LoVo (cell line): ENCODE results near the gene RIT2.

Experiments
- DNase-seq: peaks from one replicate; pipeline ENCODE4 v3.0.0-alpha.2; 2016; ENCODE audit warnings: low spot score

Gene RIT2

DNA sequence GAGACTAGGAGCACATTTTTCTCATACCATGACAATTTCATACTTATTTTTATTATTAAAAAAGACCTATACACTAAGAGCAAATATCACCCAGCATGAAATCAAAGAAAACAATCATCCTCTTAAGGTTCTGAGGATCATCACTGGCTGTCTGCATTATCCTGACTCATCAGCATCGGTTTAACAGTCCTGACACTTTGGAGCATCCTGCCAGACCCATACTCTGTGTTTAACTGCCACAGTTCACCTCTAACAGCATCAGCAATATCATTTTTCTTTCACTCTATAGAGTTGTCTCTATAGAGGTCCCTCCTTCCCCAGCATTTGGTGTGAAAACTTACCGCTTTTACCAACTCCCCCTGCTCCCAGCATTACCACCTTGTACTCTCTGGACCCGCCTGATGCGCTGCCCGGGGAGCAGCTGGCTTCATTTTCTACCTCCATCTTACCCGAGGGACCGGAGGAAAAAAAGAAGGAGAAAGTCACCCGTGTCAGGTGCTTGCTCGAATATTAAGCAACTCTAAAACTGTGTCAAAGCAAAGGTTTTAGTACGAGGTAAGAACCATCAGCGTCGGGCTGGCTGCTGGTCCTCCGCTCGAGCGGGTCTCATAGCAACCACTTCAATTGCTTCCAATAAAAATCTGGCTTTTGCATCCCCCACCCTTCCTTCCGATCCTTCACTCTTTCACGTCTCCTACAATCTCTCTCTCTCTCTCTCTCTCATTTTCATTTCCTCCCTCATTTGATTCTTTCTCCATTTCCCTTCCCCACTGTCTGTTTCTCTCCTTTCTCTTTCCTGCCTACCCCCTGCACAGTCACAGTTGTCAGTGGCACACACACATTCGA, at the start of gene RIT2:
TSS of gene RIT2 (minus strand) at position 610 of the 846 bp plus-strand sequence.
- DNase-seq: no peak

GRCh38 chr18:43161528-43161927, 46.0 kb upstream of the RIT2 start:
- DNase-seq: no peak

GRCh38 chr18:43160509-43160908, 45.0 kb upstream of the RIT2 start:
- DNase-seq: no peak

DNA sequence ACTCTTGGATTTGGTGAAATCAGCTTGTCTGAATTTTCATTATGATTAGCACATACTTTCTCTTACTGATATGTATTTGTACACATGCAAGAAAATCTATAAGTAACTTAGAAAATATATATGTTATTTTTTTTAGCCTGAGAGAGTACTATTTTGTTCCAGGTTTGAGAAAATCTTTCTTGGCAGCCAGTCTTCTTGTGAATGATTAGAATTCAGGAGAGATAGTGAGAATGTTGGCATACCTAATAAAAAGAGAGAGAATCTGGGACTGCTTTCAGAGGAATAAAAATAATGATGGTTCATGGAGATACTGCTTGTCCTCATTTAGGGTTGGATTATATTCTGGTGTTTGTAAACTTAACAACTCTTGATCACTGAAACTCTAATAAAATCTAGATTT, 44.4 kb upstream of the RIT2 start:
- no peak for DNase-seq

- DNase-seq: no peak
These were observed 43.7 kb upstream of the RIT2 start for GRCh38 chr18:43159086-43159770.

DNA sequence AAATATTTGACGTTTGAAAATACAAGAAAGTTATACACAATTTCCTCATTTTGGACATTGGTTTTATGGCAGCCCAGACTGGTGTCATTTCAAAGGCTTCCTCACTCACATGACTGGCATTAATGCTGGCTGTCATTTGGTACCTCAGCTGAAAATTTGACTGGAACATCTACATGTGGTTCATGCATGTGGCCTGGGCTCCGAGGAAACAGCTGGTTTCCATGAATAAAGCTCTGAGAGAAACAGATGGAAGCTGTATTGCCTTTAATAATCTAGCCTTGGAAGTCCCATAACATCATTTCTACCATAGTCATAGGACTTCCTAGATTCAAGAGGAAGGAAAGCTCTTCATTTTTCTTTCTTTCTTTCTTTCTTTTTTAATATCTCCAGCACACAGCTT, 42.9 kb upstream of the RIT2 start:
- no peak for DNase-seq

- no peak for DNase-seq
These were observed 40.4 kb upstream of the RIT2 start for GRCh38 chr18:43155842-43156241.

DNA sequence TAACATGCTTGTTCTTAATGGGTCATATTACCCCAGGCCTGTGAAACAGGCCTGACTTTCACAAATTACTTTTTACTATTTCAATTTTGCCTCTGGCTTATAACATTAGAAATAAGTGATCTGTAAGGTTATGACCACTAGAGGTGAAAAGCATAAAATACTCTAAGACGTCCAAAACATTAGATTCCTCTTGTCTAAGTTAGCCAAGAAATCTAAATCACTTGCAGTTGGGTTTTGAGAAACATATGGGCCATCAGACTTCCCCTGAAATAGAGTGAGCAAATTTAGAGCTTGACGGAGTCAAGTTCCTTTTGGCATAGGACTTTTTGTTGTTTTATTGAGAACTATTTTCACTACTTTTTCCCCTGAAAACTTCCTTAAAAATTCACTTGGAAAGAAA, 32.7 kb upstream of the RIT2 start:
- DNase-seq: no peak

GRCh38 chr18:43141208-43141607, 25.7 kb upstream of the RIT2 start:
- no peak for DNase-seq

- no peak for DNase-seq
These were observed 23.9 kb upstream of the RIT2 start for GRCh38 chr18:43139288-43139946.

GRCh38 chr18:43134876-43135275, 19.4 kb upstream of the RIT2 start:
- DNase-seq: no peak

DNA sequence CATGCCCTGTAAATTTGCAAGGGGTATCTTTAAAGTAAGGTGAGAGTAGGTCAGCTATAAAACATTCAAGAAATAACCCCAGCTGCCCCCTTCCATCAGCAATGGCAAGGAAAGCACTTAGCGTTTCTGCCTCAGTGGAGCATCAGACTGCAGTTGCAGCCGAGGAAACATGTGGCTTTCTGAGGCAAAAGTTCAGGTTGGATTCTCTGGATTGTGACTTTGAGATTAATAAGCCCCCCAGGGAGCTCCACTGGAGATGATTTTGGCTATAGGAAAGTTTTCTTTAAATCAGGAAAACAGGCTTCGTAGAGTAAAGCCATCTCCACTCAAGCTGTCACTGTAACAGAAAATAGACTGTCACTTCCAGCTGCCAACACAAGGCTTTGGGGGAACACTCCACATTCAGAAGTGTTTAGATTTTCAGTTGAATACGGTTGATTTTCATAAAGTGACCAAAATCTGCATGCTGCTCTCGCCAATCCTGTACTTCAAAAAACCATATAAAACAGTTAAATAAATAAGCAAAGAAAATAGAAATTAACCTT, 15.3 kb upstream of the RIT2 start:
- no peak for DNase-seq

DNA sequence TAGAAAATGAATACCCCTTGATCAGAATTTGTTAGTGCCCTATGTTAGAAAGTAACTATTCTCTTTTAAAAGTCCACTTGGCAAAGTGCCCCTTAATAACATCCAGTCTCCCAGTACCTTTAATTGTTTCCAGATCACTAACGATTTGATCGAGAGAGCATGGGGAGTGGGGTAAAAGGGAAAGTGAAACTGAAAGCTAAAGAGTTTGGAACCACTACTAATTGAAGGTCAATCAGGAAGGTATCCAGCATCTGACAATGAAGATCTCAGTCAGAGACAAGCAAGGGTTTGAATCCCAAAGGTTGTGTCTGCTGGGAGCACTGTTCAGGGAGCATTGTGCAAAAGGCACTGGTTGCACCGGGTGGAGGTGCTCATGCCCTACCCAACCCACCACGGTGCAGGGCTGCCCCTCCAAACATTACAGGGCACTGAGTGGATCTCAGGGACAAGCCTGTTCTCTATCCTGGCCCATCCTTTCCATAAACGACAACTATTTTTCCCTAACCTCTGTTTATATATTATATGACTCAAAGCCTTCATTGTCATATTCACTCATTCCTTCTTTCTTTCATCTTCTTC, 14.6 kb upstream of the RIT2 start:
- no peak for DNase-seq

GRCh38 chr18:43125471-43125870, 10.0 kb upstream of the RIT2 start:
- DNase-seq: no peak

DNA sequence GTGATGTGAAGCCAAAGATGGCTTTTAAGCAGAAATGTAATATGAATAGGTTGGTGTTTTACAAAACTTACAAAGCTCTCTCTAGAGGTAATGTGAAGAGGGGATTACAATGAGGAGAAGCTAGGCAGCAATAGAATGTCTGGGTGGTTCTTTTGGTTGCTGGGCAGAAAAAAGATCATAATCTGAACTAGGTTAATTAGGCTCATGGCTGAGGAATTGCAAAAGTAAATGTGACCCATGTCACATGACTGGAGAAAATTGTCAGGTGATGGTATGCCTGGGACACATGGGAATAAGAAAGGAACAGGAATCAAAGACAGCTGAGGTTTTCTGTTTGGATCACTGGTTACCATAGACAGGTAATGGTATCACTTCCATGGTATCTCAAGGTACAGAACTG, 7.5 kb upstream of the RIT2 start:
- DNase-seq: no peak

- DNase-seq: no peak
These were observed 1.3 kb upstream of the RIT2 start for GRCh38 chr18:43116699-43117294.

DNA sequence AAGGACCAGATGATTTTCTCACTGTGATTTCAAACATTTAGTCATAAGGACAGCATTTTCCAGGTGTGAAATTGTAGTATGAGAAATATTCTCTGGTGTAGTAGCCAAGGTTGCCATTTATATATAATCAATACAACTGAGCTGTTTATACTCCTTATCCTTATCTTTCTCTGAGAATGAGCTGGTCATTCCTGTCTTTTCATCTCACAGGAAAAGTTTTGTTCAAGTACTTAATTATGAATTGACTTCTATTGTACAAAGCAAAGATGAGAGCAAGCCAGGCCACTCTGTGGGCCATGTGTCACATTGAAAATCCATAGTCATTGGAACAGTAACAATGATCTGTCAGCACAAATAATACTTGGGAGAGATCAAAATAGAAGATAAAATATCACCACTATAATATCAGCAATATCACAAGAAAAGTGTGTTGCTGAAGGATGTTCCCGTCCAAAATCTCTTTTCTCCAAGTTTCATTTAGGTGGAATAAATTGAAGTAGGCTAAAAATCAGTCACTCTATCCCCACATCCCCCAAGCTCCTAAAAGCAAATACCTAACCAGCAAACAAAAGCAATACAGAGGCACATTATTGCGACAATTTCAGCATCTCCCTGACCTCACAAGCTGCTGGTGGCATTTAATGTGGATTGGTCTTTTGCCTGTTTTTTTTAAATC, 2.1 kb downstream of the RIT2 start:
- DNase-seq: no peak

DNA sequence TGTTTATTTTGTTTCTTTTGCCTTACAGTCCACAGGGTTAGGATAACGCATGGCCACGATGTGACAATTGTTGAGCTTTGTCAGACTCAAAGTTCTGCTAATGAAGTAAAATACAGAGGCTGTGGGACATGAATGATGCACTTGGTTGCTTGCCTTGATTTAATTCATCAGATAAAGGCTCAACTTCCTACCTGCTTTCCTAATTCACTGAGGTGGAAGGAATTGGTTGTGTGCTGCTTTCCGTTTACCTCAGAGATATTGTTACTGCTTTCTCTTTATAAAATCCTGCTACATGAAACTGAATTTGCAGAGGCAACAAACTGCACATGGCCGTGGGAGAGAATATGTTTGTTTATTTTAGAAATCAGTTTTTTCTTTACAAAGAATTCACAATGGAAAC, 6.6 kb downstream of the RIT2 start:
- DNase-seq: no peak

- no peak for DNase-seq
These were observed 7.0 kb downstream of the RIT2 start for GRCh38 chr18:43108469-43108868.

DNA sequence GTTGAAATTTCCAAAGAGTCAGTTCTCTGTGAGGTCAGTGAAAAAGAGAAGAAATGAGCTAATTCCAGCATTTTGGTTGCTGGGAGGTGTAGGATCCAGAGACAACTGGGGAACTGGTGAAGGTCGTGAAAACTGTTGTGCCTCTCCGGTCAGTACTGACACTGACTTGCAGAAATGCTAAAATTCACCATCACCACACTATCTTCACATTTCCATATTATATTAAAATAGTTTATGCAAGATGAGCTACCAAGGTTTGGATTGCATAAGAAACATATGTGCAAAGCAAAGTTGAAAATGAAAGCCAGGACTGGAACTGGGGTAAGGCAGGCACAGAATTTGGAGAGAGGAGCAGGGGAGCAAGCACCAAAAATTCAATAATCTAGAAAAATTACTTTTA, 21.8 kb downstream of the RIT2 start:
- no peak for DNase-seq

GRCh38 chr18:43092539-43092938, 22.9 kb downstream of the RIT2 start:
- no peak for DNase-seq
